GM12874 (cell line): ENCODE measurements around the gene GABPB2.

Source experiments
- CTCF ChIP-seq: IDR thresholded peaks from 2 replicates; pipeline ENCODE4 v1.5.1; 2011; ENCODE audit warnings: low read depth, mild to moderate bottlenecking, control low read depth, low read length, moderate library complexity; ENCODE audit not compliant: insufficient read depth

The GABPB2 gene

GRCh38 chr1:151070474-151071276, at the start of gene GABPB2:
TSS of gene GABPB2 (plus strand) at chr1:151070761. CDS start at chr1:151088190, 17,429 bp downstream.
- peak; percentile 99 for TF ChIP-seq CTCF

- peak; percentile 80 for TF ChIP-seq CTCF
Observed at GRCh38 chr1:151024540-151025146, 45.9 kb upstream of the GABPB2 start.

GRCh38 chr1:151026460-151026859, 44.1 kb upstream of the GABPB2 start:
- TF ChIP-seq CTCF = no peak

GRCh38 chr1:151032164-151032563, 38.4 kb upstream of the GABPB2 start:
- no peak for TF ChIP-seq CTCF

- no peak for TF ChIP-seq CTCF
Observed at GRCh38 chr1:151035167-151035566, 35.4 kb upstream of the GABPB2 start.

- no peak for TF ChIP-seq CTCF
Observed at GRCh38 chr1:151036356-151036755, 34.2 kb upstream of the GABPB2 start, which contains the start of gene BNIPL. TSS of gene BNIPL (plus strand) at chr1:151036586. CDS start at chr1:151036726, 140 bp downstream.

- no peak for TF ChIP-seq CTCF
Observed at GRCh38 chr1:151037032-151037431, 33.5 kb upstream of the GABPB2 start.
